ENCODE data around the gene PEMT.

DNA sequence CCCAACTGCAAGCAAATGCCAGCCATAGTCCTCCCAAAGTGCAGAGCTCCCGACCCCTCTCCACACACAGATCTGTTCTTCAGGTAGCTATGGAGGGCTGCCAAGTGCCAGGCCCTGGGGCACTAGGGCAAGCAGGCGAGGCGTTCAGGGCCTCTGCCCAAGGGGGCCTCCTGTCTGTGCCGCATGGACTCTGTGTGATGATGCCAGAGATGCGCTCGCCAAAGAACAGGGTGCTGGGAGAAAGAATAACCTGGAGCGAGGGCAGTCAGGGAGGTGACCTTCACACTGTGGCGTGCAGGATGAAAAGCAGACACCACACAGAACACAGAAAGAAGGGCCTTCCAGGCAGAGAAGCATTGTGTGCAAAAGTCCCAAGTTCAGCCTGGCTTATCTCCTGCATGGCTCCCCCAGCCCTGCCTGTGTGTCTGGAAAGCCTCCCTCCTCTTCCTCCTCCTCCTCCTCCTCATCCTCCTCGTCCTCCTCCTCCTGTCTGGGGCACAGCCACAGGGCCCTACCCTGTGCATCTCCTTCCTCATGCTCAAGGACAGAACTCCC, 44.2 kb downstream of the PEMT start:
- TF ChIP-seq, protein P1, sequence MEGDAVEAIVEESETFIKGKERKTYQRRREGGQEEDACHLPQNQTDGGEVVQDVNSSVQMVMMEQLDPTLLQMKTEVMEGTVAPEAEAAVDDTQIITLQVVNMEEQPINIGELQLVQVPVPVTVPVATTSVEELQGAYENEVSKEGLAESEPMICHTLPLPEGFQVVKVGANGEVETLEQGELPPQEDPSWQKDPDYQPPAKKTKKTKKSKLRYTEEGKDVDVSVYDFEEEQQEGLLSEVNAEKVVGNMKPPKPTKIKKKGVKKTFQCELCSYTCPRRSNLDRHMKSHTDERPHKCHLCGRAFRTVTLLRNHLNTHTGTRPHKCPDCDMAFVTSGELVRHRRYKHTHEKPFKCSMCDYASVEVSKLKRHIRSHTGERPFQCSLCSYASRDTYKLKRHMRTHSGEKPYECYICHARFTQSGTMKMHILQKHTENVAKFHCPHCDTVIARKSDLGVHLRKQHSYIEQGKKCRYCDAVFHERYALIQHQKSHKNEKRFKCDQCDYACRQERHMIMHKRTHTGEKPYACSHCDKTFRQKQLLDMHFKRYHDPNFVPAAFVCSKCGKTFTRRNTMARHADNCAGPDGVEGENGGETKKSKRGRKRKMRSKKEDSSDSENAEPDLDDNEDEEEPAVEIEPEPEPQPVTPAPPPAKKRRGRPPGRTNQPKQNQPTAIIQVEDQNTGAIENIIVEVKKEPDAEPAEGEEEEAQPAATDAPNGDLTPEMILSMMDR (IDR thresholded peaks at IDR 0.05; ENCODE audit: insufficient read depth, low read length) = no peak
- TF ChIP-seq, protein P2, sequence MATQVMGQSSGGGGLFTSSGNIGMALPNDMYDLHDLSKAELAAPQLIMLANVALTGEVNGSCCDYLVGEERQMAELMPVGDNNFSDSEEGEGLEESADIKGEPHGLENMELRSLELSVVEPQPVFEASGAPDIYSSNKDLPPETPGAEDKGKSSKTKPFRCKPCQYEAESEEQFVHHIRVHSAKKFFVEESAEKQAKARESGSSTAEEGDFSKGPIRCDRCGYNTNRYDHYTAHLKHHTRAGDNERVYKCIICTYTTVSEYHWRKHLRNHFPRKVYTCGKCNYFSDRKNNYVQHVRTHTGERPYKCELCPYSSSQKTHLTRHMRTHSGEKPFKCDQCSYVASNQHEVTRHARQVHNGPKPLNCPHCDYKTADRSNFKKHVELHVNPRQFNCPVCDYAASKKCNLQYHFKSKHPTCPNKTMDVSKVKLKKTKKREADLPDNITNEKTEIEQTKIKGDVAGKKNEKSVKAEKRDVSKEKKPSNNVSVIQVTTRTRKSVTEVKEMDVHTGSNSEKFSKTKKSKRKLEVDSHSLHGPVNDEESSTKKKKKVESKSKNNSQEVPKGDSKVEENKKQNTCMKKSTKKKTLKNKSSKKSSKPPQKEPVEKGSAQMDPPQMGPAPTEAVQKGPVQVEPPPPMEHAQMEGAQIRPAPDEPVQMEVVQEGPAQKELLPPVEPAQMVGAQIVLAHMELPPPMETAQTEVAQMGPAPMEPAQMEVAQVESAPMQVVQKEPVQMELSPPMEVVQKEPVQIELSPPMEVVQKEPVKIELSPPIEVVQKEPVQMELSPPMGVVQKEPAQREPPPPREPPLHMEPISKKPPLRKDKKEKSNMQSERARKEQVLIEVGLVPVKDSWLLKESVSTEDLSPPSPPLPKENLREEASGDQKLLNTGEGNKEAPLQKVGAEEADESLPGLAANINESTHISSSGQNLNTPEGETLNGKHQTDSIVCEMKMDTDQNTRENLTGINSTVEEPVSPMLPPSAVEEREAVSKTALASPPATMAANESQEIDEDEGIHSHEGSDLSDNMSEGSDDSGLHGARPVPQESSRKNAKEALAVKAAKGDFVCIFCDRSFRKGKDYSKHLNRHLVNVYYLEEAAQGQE (IDR thresholded peaks at IDR 0.05; ENCODE audit: insufficient replicate concordance, low read depth) = no peak
- TF ChIP-seq GABPA (IDR thresholded peaks at IDR 0.05; ENCODE audit: low read depth) (no peak), SPI1 (IDR thresholded peaks at IDR 0.05; ENCODE audit: borderline replicate concordance, low read depth) (no peak)
